Right lobe of liver (tissue), 6 donors: ENCODE data around the gene ZMYND11. TPM values are rescaled to one million over a fixed set of nuclear protein-coding genes. Genes with fewer than 3 reads are reported as not detected.

Experiments
- ATAC-seq, 4 donors: fragments of 200-7000 bp; cut with Tn5 transposase; one replicate each; pipeline ENCODE4 v1.9.1; 2020; ENCODE audit warnings: mild to moderate bottlenecking in 4 of 4, moderate library complexity in 4 of 4
- DNase-seq, 3 donors: peaks; one replicate each; pipeline ENCODE4 v3.0.0-alpha.2; 2020
- H3K27ac ChIP-seq, 3 donors: fragments of 200-600 bp; one replicate each; pipeline ENCODE4 v1.8.0; 2022
- H3K27me3 ChIP-seq, 2 donors: fragments of 200-600 bp; one replicate each; pipeline ENCODE4 v1.8.0; 2022
- H3K36me3 ChIP-seq, 4 donors: fragments of 200-600 bp; sonication (generic) in 1 of 4; one replicate each; pipeline versions ENCODE4 v1.5.1 to v1.8.0; 2017 to 2022; ENCODE audit warnings: control low read depth in 1 of 4
- H3K4me1 ChIP-seq, 4 donors: fragments of 200-600 bp; sonication (generic) in 1 of 4; one replicate each; pipeline versions ENCODE4 v1.5.1 to v1.8.0; 2017 to 2022; ENCODE audit warnings: control low read depth in 1 of 4
- H3K4me3 ChIP-seq, 3 donors: fragments of 200-600 bp; one replicate each; pipeline ENCODE4 v1.8.0; 2022
- H3K9me3 ChIP-seq, 4 donors: fragments of 200-600 bp; sonication (generic) in 1 of 4; one replicate each; pipeline versions ENCODE4 v1.5.1 to v1.8.0; 2017 to 2022; ENCODE audit warnings: control low read depth in 1 of 4
- CTCF ChIP-seq, 4 donors: fragments of 200-600 bp in 3 of 4; fragments of 450-650 bp in 1 of 4; IDR thresholded peaks; one replicate each; pipeline versions ENCODE4 v1.5.1 to v1.8.0; 2016 to 2022; ENCODE audit warnings: antibody characterized with exemption in 4 of 4, mild to moderate bottlenecking in 2 of 4
- POLR2A ChIP-seq: fragments of 450-650 bp; IDR thresholded peaks from one replicate; pipeline ENCODE4 v1.6.1; 2017; ENCODE audit warnings: antibody characterized with exemption, mild to moderate bottlenecking
- WGBS: methylation state at CpG from one replicate; pipeline ENCODE4 v1.1.6; 2018; ENCODE audit warnings: low coverage, low lambda C conversion rate; ENCODE audit not compliant: insufficient coverage; ENCODE audit errors: missing lambda C conversion rate; 5-methylcytosine and 5-hydroxymethylcytosine counted together
- intact Hi-C, 2 donors: fragments of 100-400 bp; cut with DNase I; formaldehyde crosslinking; loops; one replicate each; pipeline versions ENCODE4 v1.11.2 to v1.14.1; 2022
- total RNA-seq, 6 experiments: library from RNA; depleted of rRNA in 2 of 6; stranded (reverse); fragments of >200 nt in 2 of 6; fragmentation: NEBNext Ultra II Directional in 3 of 6; extraction: Animal tissue kit (Norgen Biotek cat#: 25700) in 3 of 6; gene quantifications; one replicate each; pipeline versions ENCODE4 v1.1.0 to v1.2.4, GENCODE V29; 2016 to 2023
- donor health status: DM: no; HTN: yes; CAD: no.
- donor health status: DM: no; HTN: no; CAD: no.
- donor health status: DM: no; HTN: no; CAD: no.
- donor health status: DM: no; HTN: yes; CAD: no.
- donor health status: DM: no; HTN: yes; CAD: no.

The ZMYND11 gene
- total RNA-seq, 6 experiments from 2014 or later = 22.5 to 30.6 (median 24.4) TPM

GRCh38 chr10:210297-210696 lies 75.0 kb downstream of the ZMYND11 start:
- Histone ChIP-seq H3K27ac (no peak overlapping the region), H3K4me1 (no peaks in the 10 kb centered on the region), H3K27me3 (no peaks in the 10 kb centered on the region), H3K9me3 (no peaks in the 10 kb centered on the region), H3K4me3 (no peak overlapping the region), H3K36me3 (peaks cover 0 to 5% (median 0%) of the 10 kb centered on the region in 4 donors)
- DNase-seq (no peak), ATAC-seq (peak; percentile 42 to 74 (median 60))
- intact Hi-C loops = no loop called here
- WGBS = 52% methylated on average over 5 of the region's 5 CpGs
- TF ChIP-seq POLR2A (no peak), CTCF (IDR thresholded peaks at IDR 0.05) (no peak)

GRCh38 chr10:215444-215843 lies 80.2 kb downstream of the ZMYND11 start:
- H3K4me1 ChIP-seq = peaks cover 0 to 9% (median 3%) of the 10 kb centered on the region in 4 donors
- H3K36me3 ChIP-seq = peaks cover 0 to 5% (median 0%) of the 10 kb centered on the region in 4 donors
- no peaks in the 10 kb centered on the region for H3K9me3 ChIP-seq
- TF ChIP-seq POLR2A (no peak), CTCF (IDR thresholded peaks at IDR 0.05) (no peak)
- H3K27ac ChIP-seq = no peak overlapping the region
- H3K4me3 ChIP-seq = no peak overlapping the region
- ATAC-seq (no peak), DNase-seq (no peak)
- no peaks in the 10 kb centered on the region for H3K27me3 ChIP-seq
- intact Hi-C loops = no loop called here
- WGBS = 80% methylated on average over 4 of the region's 4 CpGs

GRCh38 chr10:218798-219197 lies 83.5 kb downstream of the ZMYND11 start:
- Histone ChIP-seq H3K27ac (no peak overlapping the region), H3K36me3 (no peaks in the 10 kb centered on the region), H3K4me3 (no peak overlapping the region), H3K4me1 (peaks cover 0 to 9% (median 3%) of the 10 kb centered on the region in 4 donors), H3K9me3 (no peaks in the 10 kb centered on the region), H3K27me3 (no peaks in the 10 kb centered on the region)
- WGBS = 61% methylated on average over 1 of the region's 1 CpG
- intact Hi-C loops = no loop called here
- DNase-seq = no peak
- peak in 1 of 4 donors; percentile 77 for ATAC-seq
- no peak for TF ChIP-seq CTCF (IDR thresholded peaks at IDR 0.05)
- TF ChIP-seq POLR2A = no peak

- TF ChIP-seq POLR2A (no peak), CTCF (IDR thresholded peaks at IDR 0.05) (no peak)
- intact Hi-C loops = no loop called here
- H3K27me3 ChIP-seq = no peaks in the 10 kb centered on the region
- no peaks in the 10 kb centered on the region for H3K9me3 ChIP-seq
- no peak overlapping the region for H3K27ac ChIP-seq
- no peak for DNase-seq
- H3K4me3 ChIP-seq = no peak overlapping the region
- H3K4me1 ChIP-seq = peaks cover 0 to 9% (median 3%) of the 10 kb centered on the region in 4 donors
- H3K36me3 ChIP-seq = no peaks in the 10 kb centered on the region
- WGBS = 58% methylated on average over 2 of the region's 2 CpGs
- ATAC-seq = peak in 3 of 4 donors; percentile 55 to 64 (median 64)
These were observed 84.6 kb downstream of the ZMYND11 start for GRCh38 chr10:219731-220472.
